ENCODE data around the gene GMIP.
A peak's percentile ranks its signal among the peaks of the same experiment; 100 is the strongest.
"Not testable (repeated sequence)": the region's sequence is repeated elsewhere in the genome, so short reads cannot be mapped to it uniquely, and the experiment has no call there.

The GMIP gene, protein sequence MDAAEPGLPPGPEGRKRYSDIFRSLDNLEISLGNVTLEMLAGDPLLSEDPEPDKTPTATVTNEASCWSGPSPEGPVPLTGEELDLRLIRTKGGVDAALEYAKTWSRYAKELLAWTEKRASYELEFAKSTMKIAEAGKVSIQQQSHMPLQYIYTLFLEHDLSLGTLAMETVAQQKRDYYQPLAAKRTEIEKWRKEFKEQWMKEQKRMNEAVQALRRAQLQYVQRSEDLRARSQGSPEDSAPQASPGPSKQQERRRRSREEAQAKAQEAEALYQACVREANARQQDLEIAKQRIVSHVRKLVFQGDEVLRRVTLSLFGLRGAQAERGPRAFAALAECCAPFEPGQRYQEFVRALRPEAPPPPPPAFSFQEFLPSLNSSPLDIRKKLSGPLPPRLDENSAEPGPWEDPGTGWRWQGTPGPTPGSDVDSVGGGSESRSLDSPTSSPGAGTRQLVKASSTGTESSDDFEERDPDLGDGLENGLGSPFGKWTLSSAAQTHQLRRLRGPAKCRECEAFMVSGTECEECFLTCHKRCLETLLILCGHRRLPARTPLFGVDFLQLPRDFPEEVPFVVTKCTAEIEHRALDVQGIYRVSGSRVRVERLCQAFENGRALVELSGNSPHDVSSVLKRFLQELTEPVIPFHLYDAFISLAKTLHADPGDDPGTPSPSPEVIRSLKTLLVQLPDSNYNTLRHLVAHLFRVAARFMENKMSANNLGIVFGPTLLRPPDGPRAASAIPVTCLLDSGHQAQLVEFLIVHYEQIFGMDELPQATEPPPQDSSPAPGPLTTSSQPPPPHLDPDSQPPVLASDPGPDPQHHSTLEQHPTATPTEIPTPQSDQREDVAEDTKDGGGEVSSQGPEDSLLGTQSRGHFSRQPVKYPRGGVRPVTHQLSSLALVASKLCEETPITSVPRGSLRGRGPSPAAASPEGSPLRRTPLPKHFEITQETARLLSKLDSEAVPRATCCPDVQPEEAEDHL
- total RNA-seq = 48.6 to 171 (median 96.8) reads per million in 17 experiments

DNA sequence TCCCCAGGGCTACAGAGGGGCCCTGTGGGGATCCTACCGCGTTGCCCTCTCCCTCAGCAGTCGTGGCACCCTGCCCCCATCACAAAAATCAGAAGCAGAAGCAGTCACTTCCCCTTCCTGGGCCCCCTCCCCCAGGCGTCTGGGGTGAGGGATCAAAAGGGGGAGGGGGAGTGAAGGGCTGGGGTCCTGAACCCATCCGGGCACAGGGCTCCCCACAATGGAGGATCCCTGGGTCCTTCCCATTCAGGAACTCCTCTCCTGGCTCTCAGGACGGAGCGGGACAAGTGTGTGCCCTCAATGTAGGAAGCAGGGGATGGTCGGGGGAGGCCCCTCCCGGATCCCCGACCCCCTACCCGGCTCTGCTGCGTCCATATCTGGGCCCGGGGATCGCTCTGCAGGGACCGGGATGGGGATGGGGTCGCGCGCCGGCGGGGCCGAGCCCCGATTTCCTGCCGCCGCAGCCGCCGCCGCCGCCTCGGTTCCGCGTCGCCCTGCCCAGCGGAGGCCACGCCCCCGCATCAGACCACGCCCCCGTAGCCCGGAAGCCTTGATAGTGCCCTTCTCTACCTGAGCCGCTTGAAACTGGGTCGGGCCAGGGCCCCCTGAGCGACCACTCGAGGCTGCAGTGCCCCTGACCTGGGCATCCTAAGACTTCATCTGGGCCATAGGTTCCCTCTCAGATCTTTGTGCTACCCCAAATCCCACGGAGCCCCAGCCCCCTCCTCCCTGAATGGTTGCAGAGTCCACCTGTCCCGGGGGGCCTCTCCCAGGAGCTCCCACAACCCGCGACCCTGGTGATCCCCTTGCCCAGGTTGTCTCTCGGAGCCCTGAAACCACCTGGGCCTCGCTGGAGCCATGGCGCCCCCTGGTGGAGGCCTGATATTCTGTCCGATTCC lies at the start of gene GMIP:
Gene GMIP, minus strand, starts transcription at position 500 of the 896 bp plus-strand sequence. Its CDS starts 128 bp downstream, at position 372.
- DNase-seq = peak; percentile 82 to 93 (median 87)

DNA sequence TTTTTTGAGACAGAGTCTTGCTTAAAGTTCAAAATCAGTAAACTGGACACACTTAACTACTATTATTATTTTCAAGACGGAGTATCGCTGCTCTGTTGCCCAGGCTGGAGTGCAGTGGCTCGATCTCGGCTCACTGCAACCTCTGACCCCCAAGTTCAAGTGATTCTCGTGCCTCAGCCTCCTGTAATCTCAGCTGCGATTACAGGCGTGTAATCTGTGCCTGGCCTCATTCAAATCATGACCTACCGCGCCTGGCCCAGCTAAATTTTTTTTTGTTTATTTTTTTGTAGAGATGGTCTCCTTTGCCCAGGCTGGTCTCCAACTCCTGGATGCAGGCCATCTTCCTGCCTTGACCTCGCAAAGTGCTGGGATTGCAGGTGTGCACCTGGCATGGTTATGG lies 48.2 kb upstream of the GMIP start:
- no peak for DNase-seq

DNA sequence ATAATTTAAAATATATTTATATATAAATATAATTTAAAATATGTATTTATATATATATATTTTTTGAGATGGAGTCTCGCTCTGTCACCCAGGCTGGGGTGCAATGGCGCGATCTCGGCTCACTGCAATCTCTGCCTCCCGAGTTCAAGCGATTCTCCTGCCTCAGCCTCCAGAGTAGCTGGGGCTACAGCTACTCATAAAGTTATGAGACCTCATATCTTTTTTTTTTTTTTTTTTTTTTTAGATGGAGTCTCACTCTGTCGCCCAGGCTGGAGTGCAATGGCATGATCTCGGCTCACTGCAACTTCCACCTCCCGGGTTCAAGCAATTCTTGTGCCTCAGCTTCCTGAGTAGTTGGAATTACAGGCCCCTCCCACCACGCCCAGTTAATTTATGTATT lies 45.6 kb upstream of the GMIP start:
- not testable (repeated sequence) for DNase-seq

DNA sequence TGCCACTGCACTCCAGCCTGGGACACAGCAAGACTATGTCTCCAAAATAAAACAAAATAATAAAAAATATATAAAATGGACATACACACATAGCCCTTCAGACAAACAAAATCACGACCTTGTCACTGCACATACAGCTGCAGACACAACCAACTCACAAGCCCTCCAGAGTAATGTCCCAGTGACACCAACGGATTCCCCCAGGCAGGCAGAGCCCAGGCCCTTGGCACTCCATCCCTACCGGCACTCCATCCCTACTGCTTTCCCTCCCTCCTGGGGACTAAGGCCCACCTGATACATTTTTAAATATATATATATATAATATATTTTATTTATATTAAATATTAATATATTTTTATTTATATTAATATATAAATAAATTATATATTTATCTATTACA lies 43.6 kb upstream of the GMIP start:
- no peak for DNase-seq

DNA sequence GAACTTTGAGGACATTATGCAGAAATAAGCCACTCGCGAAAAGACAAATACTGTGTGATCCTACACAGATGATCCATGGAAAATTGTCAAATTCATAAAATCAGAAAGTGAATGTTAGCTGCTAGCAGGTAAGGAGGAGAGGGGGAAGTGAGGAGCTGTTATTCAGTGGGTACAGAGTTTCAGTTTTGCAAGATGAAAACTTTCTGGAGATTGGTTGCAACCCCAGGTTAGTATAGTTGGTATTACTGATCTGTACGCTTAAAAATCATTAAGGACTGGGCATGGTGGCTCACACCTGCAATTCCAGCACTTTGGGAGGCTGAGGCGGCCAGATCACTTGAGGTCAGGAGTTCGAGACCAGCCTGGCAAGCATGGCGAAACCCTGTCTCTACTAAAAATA lies 43.1 kb upstream of the GMIP start:
- DNase-seq = no peak

DNA sequence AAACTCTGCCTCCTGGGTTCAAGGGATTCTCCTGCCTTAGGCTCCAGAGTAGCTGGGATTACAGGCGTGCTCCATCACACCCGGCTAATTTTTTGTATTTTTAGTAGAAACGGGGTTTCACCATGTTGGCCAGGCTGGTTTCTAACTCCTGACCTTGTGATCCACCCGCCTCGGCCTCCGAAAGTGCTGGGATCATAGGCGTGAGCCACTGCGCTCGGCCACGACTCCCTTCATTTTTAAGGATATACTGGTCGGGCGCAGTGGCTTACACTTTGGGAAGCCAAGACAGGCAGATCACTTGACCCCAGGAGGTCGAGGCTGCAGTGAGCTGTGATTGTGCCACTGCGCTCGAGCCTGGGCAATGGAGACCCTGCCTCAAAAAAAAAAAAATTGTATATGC lies 42.7 kb upstream of the GMIP start:
- DNase-seq = not testable (repeated sequence)

DNA sequence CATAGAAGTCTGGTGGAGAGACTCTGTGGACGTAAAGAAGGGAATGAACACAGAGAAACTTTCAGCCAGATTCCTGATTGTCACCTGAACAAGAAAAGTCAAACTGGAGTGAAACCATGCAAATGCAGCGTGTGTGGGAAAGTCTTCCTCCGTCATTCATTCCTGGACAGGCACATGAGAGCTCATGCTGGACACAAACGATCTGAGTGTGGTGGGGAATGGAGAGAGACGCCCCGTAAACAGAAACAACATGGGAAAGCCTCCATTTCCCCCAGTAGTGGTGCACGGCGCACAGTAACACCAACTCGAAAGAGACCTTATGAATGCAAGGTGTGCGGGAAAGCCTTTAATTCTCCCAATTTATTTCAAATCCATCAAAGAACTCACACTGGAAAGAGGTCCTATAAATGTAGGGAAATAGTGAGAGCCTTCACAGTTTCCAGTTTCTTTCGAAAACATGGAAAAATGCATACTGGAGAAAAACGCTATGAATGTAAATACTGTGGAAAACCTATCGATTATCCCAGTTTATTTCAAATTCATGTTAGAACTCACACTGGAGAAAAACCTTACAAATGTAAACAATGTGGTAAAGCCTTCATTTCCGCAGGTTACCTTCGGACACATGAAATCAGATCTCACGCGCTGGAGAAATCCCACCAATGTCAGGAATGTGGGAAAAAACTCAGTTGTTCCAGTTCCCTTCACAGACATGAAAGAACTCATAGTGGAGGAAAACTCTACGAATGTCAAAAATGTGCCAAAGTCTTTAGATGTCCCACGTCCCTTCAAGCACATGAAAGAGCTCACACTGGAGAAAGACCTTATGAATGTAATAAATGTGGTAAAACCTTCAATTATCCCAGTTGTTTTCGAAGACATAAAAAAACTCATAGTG lies 36.0 kb upstream of the GMIP start:
- DNase-seq = no peak

DNA sequence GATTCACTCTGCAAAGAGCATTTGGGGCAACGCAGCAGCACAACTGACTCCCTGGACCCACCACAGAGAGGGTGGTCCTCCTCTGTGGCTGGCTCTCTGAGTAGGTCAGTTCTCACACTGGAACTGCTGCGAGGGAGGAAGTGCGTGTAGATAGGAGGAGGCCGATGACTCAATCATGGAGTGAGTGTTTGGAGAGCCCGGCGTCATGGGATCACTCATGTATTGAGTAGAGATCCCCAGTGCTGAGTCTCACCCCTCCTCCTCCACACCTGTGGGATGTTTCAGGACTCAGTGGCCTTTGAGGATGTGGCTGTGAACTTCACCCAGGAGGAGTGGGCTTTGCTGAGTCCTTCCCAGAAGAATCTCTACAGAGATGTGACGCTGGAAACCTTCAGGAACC lies 34.1 kb upstream of the GMIP start:
- DNase-seq = no peak

DNA sequence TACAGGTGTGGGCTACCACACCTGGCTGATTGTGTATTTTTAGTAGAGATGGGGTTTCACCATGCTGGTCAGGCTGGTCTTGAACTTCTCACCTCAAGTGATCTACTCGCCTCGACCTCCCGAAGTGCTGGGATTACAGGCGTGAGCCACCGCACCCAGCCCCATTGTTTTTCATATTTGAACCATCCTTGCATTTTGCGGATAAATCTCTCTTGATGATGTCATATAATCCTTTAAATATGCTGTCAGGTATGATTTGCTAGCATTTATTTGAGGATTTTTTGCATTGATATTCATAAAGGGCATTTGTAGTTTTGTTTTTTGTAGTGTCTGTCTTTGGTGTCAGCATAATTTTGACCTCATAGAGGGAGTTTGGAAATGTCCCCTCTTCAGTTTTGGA lies 30.9 kb upstream of the GMIP start:
- DNase-seq = no peak

DNA sequence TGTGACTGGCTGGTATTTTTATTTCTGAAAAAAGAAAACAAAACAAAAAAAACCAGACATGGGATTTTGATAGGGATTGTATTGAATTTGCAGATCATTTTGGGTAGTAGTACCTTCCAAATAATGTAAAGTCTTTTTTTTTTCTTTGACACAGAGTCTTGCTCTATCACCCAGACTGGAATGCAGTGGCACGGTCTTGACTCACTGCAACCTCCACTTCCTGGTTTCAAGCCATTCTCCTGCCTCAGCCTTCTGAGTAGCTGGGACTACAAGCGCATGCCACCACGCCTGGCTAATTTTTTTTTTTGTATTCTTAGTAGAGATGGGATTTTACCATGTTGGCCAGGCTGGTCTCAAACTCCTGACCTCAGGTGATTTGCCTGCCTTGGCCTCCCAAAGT lies 29.4 kb upstream of the GMIP start:
- DNase-seq = no peak

DNA sequence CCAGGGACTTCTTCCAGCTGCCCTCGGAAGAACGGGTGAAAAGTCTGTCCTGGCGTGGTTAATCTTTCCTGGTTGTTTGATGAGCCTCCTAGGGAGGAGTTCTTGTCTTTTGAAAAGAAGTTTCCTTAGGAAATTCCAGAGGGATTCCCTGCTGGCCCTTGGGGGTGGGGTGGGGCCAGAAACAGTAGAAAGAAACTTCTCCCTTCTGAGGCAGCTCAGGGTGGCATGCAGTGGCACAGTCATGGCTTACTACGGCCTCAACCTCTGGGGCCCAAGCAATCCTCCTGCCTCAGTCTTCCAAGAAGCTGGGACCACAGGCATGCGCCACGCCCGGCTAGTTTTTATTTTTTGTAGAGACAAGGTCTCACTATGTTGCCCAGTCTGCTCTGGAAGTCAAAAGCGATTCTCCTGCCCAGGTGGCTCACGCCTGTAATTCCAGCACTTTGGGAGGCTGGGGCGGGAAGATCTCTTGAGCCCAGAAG lies 26.7 kb upstream of the GMIP start:
- DNase-seq = no peak

DNA sequence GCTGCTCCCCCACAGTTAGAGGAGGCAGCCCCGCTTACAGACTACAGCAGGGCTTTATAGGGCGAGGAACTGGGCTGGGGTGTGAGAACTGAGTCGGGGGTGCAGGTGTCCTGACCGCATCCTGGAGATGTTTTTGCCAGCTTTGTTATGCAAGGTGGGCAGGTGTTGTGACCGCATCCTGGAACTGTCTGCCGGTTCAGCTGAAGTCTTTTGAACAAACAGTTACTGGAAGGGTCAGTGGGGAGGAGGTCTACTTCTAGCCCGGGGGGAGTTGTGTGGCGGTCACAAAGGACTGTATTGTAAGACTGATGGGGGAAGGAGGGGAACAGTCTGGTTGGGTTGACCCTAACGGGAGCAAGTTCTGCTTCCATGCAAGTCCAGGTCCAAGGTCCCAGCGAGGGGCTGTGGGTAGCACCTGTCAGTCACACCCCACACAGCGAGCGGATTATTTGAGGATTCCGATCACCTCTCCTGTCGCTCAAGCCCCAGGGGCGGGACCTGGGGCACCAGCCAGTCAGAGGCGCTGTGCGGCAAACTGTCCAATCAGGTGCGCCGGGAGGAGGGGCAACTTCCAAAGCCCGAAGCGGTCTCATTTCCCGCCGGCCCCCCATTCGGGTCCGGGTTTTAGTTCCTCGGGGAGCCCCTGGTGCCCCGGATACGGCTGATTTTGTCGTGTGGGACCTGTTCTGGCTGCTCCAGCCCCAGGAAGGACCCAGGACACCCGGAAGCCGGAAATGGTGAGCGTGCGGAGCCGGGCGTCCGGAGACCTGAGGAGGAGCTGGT lies 25.0 kb upstream of the GMIP start, which contains the start of gene ZNF101:
Gene ZNF101, plus strand, starts transcription at position 610 of the 783 bp plus-strand sequence. Its CDS starts 125 bp downstream, at position 735.
- DNase-seq = peak; percentile 96 to 98 (median 97)

DNA sequence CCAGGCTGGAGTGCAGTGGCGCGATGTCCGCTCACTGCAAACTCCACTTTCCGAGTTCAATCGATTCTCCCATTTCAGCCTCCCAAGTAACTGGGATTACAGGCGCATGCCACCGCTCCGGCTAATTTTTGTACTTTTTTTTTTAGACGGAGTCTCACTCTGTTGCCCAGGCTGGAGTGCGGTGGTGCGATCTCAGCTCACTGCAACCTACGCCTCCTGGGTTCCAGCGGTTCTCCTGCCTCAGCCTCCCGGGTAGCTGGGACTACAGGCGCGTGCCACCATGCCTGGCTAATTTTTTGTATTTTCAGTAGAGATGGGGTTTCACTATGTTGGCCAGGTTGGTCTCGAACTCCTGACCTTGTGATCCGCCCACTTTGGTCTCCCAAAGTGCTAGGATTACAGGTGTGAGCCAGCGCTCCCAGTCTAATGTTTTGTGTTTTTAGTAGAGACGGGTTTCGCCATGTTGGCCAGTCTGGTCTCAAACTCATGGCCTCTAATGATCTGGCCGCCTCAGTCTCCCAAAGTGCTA lies 22.0 kb upstream of the GMIP start:
- not testable (repeated sequence) for DNase-seq

DNA sequence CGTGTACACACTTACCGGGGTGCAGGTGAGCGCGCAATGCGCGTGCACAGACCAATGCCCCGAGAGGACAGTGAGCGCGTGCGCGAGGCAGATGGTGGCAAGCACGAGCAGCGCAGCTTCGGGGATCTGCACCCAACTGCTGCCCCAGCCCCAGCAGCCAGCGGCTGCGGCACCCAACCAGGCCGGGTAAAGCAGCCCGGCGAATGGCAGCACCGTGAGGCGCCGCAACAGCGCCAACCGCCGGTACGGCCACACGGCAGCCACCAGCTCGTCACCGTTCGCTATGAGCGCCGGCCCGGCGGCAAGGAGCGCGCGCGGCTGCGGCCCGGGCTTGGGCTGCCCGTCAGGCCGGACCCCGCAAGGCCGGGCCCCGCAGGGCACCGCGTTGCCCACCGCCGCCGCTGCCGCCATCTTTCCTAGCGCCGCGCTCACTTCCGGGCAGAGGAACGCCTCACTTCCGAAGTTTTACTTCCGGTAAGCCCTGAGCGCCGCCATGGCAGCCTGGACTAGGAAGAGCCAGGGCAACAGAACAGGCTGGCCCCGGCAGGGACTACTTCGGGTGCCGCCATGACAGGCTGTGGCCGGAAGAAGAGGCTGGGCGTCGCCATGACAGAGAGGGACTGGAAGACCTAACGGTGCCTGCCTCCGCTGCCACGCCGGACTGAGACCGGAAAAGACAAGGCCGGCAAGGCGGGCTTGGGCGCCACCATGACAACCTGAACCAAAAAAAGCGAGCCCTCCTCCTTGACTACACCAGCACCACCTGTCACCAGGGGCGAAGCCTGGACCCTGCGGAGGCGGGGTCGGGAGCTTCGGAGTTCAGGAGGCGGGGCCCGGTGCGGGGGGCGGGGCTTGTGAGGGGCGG lies 20.0 kb upstream of the GMIP start, which contains the start of gene ATP13A1:
Gene ATP13A1, minus strand, starts transcription at position 421 of the 865 bp plus-strand sequence. Its CDS starts 10 bp downstream, at position 411.
- DNase-seq = peak; percentile 96 to 99 (median 98)

DNA sequence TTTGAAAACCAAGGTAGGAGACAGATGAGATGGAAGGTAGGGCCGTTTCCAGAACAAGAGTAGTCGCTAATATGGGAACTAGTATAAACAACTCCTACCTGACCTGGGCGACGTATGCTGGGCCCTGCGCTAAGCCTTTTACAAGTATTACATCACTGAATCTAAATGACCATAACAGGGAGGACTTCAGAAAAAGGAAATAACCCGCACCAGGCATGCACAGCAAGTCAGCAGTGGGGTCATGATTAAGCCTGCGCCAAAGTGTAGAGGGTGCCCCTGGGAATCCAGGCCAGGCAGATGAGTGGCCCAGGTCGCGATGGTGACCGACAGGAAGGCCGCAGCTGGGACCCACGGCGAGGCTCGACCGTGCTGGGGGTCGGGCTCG lies 19.4 kb upstream of the GMIP start:
- peak; percentile 31 to 62 (median 48) for DNase-seq

DNA sequence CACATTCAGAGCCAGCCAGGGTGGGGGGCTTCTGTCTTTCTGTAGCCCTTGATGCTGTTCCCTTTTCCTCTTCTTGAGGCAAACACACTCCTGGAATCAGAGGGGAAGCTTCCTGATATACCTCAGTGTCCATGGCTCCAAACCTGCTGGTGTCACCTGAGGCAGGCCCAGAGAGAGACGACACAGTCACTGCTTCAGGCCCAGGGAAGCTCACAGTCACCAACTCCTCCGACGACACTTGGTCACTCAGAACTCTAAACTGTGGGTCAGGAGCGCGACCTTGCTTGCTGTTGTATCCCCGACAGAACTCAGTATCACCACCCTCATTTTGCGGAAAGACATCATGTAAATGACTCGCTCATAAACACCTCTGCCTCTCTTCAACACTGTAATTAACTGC lies 18.9 kb upstream of the GMIP start:
- DNase-seq = no peak

DNA sequence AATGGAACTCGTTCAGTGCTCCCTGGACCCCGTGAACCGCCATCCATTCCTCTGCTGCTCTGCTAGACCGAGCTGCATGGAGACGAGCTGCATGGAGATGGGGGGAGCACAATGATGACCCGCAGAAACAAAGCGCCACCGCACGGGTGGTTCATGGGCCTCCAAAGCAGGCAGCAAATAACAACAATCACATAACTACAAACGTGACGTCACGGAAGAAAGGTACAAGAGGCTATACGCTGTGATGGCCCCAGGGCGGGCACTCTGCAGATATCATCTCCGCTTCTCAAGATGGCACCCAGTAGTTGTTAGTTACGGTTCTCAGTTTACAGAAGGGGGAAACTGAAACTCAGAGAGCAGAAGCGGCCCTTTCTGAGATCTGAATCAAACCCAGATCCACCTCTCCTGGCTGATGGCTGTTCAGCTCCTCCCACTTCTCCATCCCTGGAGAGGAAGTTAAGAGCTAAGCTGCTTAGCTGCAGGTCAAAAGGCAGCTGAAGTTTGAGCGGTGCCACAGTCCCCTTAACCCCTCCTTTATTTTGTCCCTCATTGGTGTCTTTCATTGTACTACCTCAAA lies 18.3 kb upstream of the GMIP start:
- DNase-seq = peak; percentile 50 to 84 (median 75)

DNA sequence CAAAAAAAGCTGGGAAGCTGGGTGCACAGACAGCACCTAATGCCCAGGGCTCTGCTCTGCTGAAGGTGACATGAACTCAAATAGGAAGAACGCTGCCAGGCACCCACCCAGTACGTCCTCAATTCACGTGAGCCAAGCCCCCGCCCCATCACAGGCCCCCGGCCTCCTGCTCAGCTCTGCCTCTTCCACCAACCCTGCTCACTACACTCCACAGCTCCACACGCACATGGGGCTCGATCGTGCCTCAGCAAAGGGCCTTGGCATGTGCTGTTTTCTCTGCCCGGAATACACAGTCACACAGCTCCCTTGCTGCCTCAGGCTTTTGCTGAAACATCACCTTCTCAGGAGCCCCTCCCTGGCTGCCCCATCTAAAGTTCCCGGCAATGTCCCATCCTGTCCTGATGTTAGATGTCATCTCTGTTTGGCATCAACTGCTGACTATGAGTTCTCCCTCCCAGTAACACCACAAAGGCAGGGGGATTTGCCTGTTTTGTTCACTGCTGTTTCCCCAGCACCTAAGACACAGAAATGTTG lies 17.8 kb upstream of the GMIP start:
- DNase-seq = no peak

All from suppressor macrophage (primary cell).